Cerebellar cortex (tissue), 1 donor: ENCODE measurements around the gene NCAM2.
A peak's percentile ranks its signal among the peaks of the same experiment; 100 is the strongest.

Experiments used
- DNase-seq: peaks from one replicate; pipeline ENCODE4 v3.0.0-alpha.2; 2015; ENCODE audit warnings: low spot score

The NCAM2 gene

GRCh38 chr21:21028275-21028820 lies 30.1 kb downstream of the NCAM2 start:
- no peak for DNase-seq

GRCh38 chr21:21029164-21029563 lies 31.0 kb downstream of the NCAM2 start:
- DNase-seq: no peak

- no peak for DNase-seq
Measured at GRCh38 chr21:21030311-21030710, 32.1 kb downstream of the NCAM2 start.

- DNase-seq: no peak
Measured at GRCh38 chr21:21034036-21034435, 35.8 kb downstream of the NCAM2 start.

GRCh38 chr21:21039624-21040170 lies 41.5 kb downstream of the NCAM2 start:
- no peak for DNase-seq

GRCh38 chr21:21045518-21045917 lies 47.3 kb downstream of the NCAM2 start:
- no peak for DNase-seq

GRCh38 chr21:21046063-21046462 lies 47.9 kb downstream of the NCAM2 start:
- DNase-seq: no peak

GRCh38 chr21:21051109-21052055 lies 53.2 kb downstream of the NCAM2 start:
- DNase-seq: no peak

GRCh38 chr21:21052672-21053071 lies 54.5 kb downstream of the NCAM2 start:
- DNase-seq: no peak

- no peak for DNase-seq
Measured at GRCh38 chr21:21057349-21058062, 59.3 kb downstream of the NCAM2 start.

GRCh38 chr21:21063828-21064227 lies 65.6 kb downstream of the NCAM2 start:
- no peak for DNase-seq

GRCh38 chr21:21064353-21064752 lies 66.1 kb downstream of the NCAM2 start:
- no peak for DNase-seq

GRCh38 chr21:21067375-21067774 lies 69.2 kb downstream of the NCAM2 start:
- DNase-seq: no peak

- no peak for DNase-seq
Measured at GRCh38 chr21:21074305-21074704, 76.1 kb downstream of the NCAM2 start.

- DNase-seq: no peak
Measured at GRCh38 chr21:21076051-21076450, 77.8 kb downstream of the NCAM2 start.

GRCh38 chr21:21076491-21076890 lies 78.3 kb downstream of the NCAM2 start:
- DNase-seq: no peak

- no peak for DNase-seq
Measured at GRCh38 chr21:21079646-21080045, 81.4 kb downstream of the NCAM2 start.

- DNase-seq: no peak
Measured at GRCh38 chr21:21084179-21084578, 86.0 kb downstream of the NCAM2 start.

GRCh38 chr21:21085206-21085605 lies 87.0 kb downstream of the NCAM2 start:
- DNase-seq: no peak

- no peak for DNase-seq
Measured at GRCh38 chr21:21096956-21097355, 98.7 kb downstream of the NCAM2 start.

GRCh38 chr21:21097466-21097865 lies 99.3 kb downstream of the NCAM2 start:
- no peak for DNase-seq

GRCh38 chr21:21101911-21102310 lies 103.7 kb downstream of the NCAM2 start:
- peak; percentile 24 for DNase-seq

GRCh38 chr21:21102896-21103295 lies 104.7 kb downstream of the NCAM2 start:
- DNase-seq: no peak
